ENCODE results near the gene MAPK8IP1. TPM values are rescaled to one million over a fixed set of nuclear protein-coding genes. Genes with fewer than 3 reads are reported as not detected.
A peak's percentile ranks its signal among the peaks of the same experiment; 100 is the strongest.

Gene MAPK8IP1
- total and polyA plus RNA-seq, 8 donors, result 21.3 to 49.7 (median 33.5) TPM

GRCh38 chr11:45920531-45921477 is 35.4 kb downstream of the MAPK8IP1 start:
- no peak for ATAC-seq
- TF ChIP-seq CTCF (IDR thresholded peaks at IDR 0.05), result no peak
- peak in 5 of 6 donors; percentile 8 to 45 (median 15) for DNase-seq
- Histone ChIP-seq H3K36me3 (no peaks in the 10 kb centered on the region), H3K27ac (peak overlapping the region; percentile 93 to 96 (median 94)), H3K4me1 (peaks cover 18 to 21% (median 19%) of the 10 kb centered on the region in 3 donors), H3K9me3 (no peaks in the 10 kb centered on the region), H3K27me3 (no peaks in the 10 kb centered on the region), H3K4me3 (peak overlapping the region in 1 of 4 donors; percentile 70)
- intact Hi-C loops (cut with DNase I), result no loop called here
- FAIRE-seq, result no peak
- WGBS, 2 donors, result 83 to 84% methylated on average over 6 of the region's 6 CpGs

- intact Hi-C loops (cut with DNase I), result no loop called here
- no peak for TF ChIP-seq CTCF (IDR thresholded peaks at IDR 0.05)
- Histone ChIP-seq H3K27ac (peak overlapping the region; percentile 93 to 96 (median 94)), H3K4me3 (peak overlapping the region; percentile 31 to 70 (median 67)), H3K27me3 (no peaks in the 10 kb centered on the region), H3K9me3 (no peaks in the 10 kb centered on the region), H3K36me3 (no peaks in the 10 kb centered on the region), H3K4me1 (peaks cover 13 to 16% (median 13%) of the 10 kb centered on the region in 3 donors)
- DNase-seq, result peak; percentile 89 to 98 (median 95)
- peak; percentile 68 to 75 (median 74) for ATAC-seq
- WGBS, 2 donors, result 6 to 8% methylated on average over 32 to 54 of the region's 54 CpGs
- no peak for FAIRE-seq
Observed at GRCh38 chr11:45921561-45922424, 36.3 kb downstream of the MAPK8IP1 start.

GRCh38 chr11:45922425-45923082 is 37.1 kb downstream of the MAPK8IP1 start, which contains the start of gene LARGE2:
Gene LARGE2 (plus strand): TSS chr11:45922656. CDS start chr11:45922883, 227 bp downstream.
- ATAC-seq (peak; percentile 67 to 76 (median 68)), FAIRE-seq (no peak), DNase-seq (peak; percentile 82 to 94 (median 88))
- 0% methylated on average over 37 to 73 of the region's 73 CpGs for WGBS, 2 donors
- Histone ChIP-seq H3K4me1 (peaks cover 10 to 12% (median 11%) of the 10 kb centered on the region in 3 donors), H3K9me3 (no peaks in the 10 kb centered on the region), H3K4me3 (peak within 1 kb of the TSS; percentile 31 to 70 (median 67)), H3K36me3 (no peaks in the 10 kb centered on the region), H3K27ac (peak within 1 kb of the TSS; percentile 93 to 96 (median 94)), H3K27me3 (no peaks in the 10 kb centered on the region)
- intact Hi-C loops (cut with DNase I), result no loop called here
- no peak for TF ChIP-seq CTCF (IDR thresholded peaks at IDR 0.05)

- peaks cover 0 to 8% (median 0%) of the 10 kb centered on the region in 3 donors for H3K36me3 ChIP-seq
- WGBS, 2 donors, result 83 to 84% methylated on average over 22 of the region's 22 CpGs
- ATAC-seq (no peak), FAIRE-seq (no peak), DNase-seq (peak in 4 of 6 donors; percentile 15 to 68 (median 25))
- no peak overlapping the region for H3K4me3 ChIP-seq
- no peak for TF ChIP-seq CTCF (IDR thresholded peaks at IDR 0.05)
- intact Hi-C loops (cut with DNase I), result no loop called here
- no peak overlapping the region for H3K27ac ChIP-seq
- H3K4me1 ChIP-seq, result peaks cover 10 to 12% (median 11%) of the 10 kb centered on the region in 3 donors
- H3K9me3 ChIP-seq, result no peaks in the 10 kb centered on the region
- H3K27me3 ChIP-seq, result no peaks in the 10 kb centered on the region
Observed at GRCh38 chr11:45924036-45924915, 38.8 kb downstream of the MAPK8IP1 start.
